Umbilical cord (tissue), 2 donors: ENCODE data around the gene ATG2A. TPM values are rescaled to one million over a fixed set of nuclear protein-coding genes. Genes with fewer than 3 reads are reported as not detected.
A peak's percentile ranks its signal among the peaks of the same experiment; 100 is the strongest.

Source experiments
- DNase-seq: peaks from one replicate; pipeline ENCODE4 v3.0.0-alpha.2; 2015; ENCODE audit warnings: low spot score
- total RNA-seq: library from RNA; depleted of rRNA; stranded (reverse); fragments of >200 nt; gene quantifications from one replicate; pipeline ENCODE4 v1.2.3, GENCODE V29; 2014; ENCODE audit warnings: low replicate concordance; ENCODE audit not compliant: insufficient read depth

The ATG2A gene
- total RNA-seq, 1 donor from 2014 or later = 5.3 TPM

DNA sequence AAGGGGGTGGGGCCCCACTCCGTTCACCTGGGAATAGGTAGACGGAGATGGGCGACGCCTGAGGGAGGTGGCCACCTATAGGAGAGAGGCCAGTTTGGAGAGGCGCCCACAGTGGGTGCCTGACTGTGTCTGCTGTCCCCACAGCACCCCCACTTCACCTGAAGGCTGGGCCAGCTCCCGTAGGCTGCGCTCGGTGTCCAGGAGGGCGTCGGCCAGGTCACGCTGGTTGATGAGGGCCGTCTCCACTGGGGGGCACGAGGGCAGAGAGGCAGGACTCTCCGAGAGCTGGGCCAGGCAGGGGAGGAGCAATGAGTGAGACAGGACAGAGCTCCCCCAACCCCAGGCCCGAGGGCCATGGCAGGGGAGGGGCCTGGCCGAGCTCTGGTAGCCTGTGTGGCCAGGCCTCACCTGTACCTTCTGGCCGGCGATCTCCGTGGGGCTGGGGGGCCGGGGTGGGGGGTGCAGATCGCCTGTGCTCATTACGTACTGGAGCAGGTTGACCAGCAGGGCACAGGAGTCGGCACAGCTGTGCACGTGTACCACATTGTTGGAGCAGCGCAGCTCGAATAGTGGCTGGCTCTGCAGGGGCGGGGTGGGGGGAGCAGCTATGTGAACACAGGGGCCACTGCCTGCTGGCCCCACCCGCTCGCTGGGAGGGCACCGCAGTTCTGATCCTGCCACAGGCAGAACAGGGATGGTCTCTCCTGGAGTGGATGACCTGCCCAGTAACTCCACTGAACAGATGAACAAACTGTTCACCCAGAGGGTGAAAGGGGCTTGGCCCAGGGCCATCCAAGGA is 14.7 kb downstream of the ATG2A start:
- no peak for DNase-seq

DNA sequence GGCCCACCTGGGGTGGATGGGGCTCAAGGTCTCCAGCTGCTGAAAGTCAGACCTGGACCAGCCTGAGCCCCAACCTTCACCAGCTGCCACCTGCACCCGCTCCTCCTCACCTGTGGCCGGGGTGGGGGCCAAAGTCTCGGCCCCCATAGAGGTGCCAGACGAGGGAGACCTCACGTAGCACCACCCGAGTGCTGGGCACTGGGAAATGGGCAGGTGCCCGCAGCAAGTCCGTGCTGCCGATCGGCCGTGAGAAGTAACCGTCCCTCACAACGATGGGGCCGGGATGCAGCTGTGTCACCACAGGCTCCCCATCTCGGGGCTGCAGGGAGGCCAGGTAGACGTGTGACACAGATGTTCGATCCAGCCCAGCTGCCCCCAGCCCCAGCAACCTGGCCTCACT is 16.2 kb downstream of the ATG2A start:
- no peak for DNase-seq

DNA sequence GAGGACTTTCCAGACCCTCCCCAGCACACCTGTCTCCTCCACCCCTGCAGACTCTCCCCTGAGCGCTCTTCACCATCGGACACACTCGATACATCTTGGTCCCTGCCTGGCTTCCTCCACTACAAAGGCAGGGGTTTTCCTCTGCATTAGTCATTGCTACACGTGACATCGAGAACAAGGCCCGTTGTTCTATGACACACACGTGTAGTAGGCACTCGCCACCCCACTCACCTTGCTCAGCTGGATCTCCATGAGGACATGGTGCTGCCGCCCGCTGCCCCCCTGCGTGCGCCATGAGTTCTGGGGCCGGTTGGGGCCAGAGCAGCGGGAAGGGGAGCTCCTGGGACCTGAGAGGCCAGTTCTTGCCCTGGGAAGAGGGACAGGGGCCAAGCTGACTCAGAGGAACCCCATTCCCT is 16.7 kb downstream of the ATG2A start:
- no peak for DNase-seq

DNA sequence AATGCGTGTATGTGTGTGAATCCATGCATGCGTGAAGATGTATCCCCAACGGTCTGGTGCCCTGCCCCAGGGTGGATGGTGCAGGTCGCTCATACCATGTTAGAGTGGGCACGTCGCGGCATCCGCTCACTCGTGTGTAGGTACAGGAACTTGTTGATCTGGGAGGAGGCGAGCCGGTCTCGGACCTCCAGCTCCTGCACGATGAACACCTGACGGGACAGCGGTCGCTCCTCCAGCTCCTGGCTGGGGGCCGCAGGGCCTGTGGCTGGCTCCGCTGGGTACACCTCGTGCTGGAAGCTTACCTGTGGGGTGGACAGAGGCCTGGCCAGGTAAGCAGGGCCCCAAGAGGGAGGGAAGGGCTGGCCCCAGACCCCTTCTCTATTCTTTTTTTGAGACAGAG is 18.5 kb downstream of the ATG2A start:
- no peak for DNase-seq

DNA sequence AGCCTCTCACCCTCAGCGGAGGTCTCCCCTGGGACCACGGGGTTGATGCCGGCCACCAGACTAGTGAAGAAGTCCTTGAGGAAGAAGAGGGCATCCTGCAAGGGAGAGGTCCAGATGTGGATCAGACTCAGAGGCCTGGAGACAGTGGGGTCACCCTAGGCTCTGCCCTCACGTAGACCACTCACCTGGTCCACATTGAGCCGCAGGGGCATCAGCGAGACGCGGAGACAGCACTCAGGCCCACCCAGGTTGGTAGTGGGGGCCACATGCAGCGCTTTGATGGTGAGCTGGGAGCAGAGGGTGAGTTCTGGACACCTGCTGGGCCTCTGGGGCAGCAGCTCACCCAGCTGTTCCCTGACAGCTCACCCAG is 18.9 kb downstream of the ATG2A start:
- DNase-seq = no peak

DNA sequence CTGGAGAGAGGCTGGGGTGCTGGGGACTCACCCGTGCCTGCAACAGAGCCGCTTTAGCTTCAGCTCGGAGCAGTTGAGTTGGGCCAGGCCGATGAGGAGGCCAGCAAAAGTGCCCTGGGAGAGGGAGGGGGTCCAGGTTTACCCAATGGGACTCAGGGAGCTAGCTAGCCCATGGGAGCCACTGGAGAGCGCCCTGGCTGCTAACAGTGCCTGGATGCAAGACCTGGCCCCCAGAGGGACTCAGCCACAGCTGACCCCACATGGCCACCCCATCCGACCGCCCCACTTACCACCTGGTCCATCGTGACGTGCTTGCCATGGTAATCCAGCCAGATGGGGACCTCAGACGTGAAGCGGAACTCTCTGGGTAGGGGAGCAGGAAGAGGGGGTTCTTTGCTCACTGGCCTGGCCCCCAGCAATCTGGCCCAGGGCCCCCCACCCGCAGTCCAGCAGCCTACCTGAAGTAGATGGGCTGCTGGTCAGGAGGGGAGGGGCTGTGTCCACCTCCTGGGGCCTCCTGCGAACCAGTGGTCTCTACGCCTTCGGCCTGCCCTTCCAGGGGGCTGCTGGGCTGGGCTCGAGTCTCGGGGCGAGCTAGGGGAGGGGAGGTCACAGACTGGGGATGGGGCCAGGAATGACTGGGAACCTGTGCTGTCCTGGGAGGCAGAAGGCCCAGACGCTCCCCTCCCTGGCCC is 19.5 kb downstream of the ATG2A start:
- DNase-seq = no peak

- no peak for DNase-seq
These were observed 20.5 kb downstream of the ATG2A start for GRCh38 chr11:64896448-64897022.

GRCh38 chr11:64894812-64895452 is 22.1 kb downstream of the ATG2A start:
- no peak for DNase-seq

GRCh38 chr11:64894070-64894811 is 22.8 kb downstream of the ATG2A start:
- peak; percentile 75 for DNase-seq

DNA sequence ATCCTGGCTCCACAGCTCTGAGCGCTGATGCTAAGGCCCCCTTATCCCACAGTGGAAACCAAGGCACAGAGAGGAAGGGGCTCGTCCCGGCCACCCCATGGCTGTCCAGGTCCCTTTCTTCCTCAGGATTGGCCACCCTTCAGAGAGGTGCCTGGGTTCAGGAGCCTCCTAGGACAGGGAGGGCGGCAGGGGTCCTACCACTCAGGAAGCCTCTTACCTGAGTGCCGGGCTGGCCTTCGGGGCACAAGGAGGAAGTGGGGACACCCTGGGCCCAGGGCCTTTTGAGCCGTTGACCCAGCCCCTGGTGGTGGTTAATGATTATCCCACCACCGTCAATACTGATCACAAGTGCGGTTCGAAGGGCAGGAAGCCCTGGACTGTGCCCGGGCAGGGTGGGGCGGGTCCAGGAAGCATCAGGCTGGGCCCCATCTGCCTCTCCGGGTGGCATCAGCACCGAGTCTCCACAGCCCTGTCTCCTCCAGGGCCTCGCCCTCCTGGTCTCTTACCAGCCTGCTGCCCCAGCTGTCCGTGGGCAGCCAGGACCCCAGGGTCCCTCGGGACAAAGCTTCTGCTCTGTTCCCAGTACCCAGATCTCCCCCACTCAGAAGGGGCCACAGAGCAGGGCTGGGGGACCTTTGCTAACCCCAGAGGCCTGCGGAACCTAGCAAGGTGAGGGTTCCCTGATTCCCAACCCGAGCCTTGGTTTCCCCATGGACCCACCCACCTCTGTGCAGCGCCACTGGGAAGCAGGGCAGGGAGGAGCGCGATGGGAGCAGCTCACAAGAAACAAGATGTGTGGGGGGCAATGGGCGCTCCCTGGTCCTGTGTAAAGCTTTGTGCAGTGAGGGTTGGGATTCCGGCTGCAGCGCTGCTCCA is 23.6 kb downstream of the ATG2A start:
- no peak for DNase-seq

DNA sequence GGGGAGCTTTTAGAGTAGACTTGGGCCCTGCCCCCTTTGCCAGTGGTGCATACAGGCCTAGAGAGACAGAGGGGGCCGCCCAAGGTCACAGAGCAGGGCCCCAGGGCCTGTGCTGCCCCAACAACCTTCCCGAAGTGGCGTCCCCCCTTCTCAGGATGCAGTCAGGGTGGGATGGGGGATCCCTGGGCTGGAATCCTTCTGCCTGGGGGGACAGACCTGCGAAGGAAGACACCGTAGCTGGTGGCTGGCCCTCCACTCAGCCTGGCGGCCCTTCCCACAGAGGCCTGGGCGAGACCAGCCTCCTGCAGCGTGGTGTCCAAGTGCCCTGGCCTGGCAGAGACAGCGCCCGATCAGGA is 24.2 kb downstream of the ATG2A start:
- DNase-seq = no peak

GRCh38 chr11:64892411-64892831 is 24.6 kb downstream of the ATG2A start:
- no peak for DNase-seq

GRCh38 chr11:64891880-64892279 is 25.1 kb downstream of the ATG2A start:
- DNase-seq = no peak

DNA sequence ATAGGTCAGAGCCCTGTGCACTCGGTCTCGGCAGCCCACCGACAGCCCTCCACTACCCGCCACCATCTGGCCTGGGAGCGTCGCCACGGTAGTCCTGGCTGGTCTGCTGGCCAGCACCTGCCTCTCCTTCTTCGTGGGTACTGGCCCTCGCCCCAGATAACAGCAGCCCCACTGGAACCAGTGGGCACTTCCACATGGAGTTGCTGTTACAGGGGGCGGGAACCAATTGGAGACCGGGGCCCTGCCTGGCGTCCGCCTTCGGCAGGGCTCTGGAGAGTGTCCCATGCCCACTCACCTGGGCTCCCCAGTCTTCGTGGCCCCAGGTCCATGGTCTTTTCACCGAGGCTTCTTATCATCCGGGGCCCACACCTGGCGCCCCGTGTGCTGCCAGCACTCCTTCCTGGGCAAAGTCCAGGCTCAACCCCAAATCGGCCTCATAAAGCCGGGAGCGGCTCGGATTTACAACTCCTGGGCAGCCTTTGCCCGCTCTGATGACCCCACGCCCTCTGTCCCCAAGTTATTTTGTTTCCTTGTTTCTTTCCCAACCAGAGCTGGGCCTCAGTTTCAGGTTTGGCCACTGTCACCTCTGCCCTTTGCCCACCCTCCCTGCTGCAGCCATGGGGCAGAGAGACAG is 25.7 kb downstream of the ATG2A start:
- no peak for DNase-seq

DNA sequence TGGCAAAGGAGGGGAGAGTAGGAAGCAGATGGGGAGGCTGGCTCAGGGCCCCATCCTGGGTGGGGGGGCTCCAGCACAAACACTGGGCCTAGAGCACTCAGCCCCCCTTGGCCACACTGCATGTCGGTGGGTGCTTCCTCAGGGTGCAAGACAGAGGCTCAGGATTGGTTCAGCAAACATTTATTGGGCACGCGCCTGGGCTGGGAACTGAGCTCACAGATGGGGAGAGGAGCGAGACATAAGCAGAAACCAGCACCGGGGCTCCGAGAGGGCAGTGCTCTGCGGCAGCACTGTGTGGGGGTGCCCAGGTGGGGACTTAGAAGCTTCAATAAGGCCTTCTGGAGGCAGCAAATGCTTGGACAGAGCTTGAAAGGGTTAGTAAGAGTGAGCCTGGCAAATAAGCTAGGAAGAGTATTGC is 26.5 kb downstream of the ATG2A start:
- DNase-seq = no peak

DNA sequence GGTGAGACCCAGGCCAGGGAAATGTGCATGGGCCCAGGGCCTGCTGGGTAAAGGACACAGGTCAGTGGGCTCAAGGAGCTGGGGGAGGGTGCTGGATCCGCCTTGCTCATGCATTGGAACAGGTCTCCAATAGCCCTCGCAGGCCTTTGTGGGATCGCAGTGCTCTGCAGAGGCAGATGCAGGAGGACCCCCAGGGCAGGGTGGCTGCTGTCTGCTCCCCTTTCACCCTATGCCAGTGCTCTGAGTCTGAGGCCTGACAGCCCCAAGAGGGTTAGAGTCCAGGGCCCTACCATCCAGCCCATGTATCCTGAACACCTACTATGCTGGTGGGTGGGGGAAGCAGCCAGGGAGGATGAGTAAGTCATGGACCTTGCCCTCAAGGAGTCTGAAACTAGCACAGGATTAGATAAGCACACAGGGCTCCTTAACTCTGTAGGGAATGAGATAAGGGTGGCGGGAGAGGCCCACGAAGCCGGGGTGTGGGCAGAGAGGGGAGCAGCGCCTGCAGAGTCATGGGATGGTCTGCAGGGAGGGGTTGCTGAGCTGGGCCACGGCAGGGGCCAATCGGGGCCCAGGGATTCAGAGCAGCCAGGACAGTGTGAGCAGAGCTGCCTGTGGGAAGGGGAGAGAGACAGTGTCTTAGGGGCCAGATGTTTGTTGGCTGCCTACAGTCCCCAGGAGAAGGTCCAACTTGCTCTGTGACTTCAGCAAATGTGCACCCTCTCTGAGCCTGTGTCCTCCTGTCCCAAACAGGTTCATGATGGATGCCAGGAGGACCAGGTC is 28.1 kb downstream of the ATG2A start:
- peak; percentile 84 for DNase-seq

GRCh38 chr11:64888406-64888728 is 28.6 kb downstream of the ATG2A start:
- no peak for DNase-seq

- DNase-seq = peak; percentile 72
These were observed 29.1 kb downstream of the ATG2A start for GRCh38 chr11:64887757-64888405.

DNA sequence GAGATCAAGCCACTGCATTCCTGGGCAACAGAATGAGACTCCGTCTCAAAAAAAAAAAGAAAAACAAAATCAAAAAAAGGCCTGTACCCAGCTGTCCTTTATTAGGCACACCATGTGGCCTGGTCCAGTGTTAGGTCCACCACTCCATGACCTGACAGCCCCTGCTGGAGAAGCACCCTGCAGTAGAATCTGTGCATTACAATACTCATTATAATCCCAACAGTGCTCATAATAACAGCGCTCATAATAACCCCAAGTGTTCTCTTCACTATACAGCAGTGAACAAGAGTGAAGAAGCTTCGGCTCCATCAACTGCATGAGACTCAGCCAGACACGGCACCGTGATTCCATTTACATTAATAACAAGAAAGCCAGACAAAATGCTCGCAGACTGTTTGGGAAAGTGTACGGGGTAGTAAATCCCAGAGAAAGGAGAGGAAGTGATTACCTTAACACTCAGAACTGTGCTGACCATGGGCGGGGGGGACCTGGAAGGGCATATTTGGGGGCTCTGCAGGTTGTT is 29.7 kb downstream of the ATG2A start:
- DNase-seq = no peak
